K562 (cell line): ENCODE results near the gene HOOK1. TPM values are rescaled to one million over a fixed set of nuclear protein-coding genes. Genes with fewer than 3 reads are reported as not detected.

Experiments used
- ATAC-seq: fragments of 200-7000 bp; cut with Tn5 transposase; 3 replicates; pipeline ENCODE4 v1.9.1; 2020; ENCODE audit warnings: moderate library complexity
- BruUV-seq: library from RNA; stranded (reverse); fragments of 400-500 nt; replicated peaks from 2 replicates; lab custom pipeline; 2021; lab: Mats Ljungman, UMichigan
- CTCF ChIA-PET: fragments of 300-600 bp; formaldehyde crosslinking; extraction: SDS; loops from one replicate; lab custom pipeline; 2021; ENCODE audit warnings: low intra/inter-chr PET ratio; lab: Yijun Ruan, JAX
- POLR2A ChIA-PET: fragments of 300-600, 350-650 bp; sonication (Branson Sonifier 250); formaldehyde crosslinking; extraction: SDS; loops from one replicate; lab custom pipeline; 2021; ENCODE audit warnings: antibody characterized with exemption, inconsistent platforms; lab: Yijun Ruan, JAX
- DNase-seq, 4 experiments: peaks; one replicate each; pipeline versions ENCODE4 v3.0.0 to v3.0.0-alpha.2; 2011 to 2018; ENCODE audit warnings: low spot score in 3 of 4, mixed read lengths in 3 of 4; ENCODE audit errors: extremely low read depth in 1 of 4
- FAIRE-seq: peaks from 2 replicates; lab custom pipeline; 2011; peaks lifted over from hg19 to GRCh38; lab: Jason Lieb, UNC
- H2AFZ ChIP-seq: 2 replicates; pipeline ENCODE4 v1.6.0; 2011; ENCODE audit warnings: low read depth, low read length, control low read depth, inconsistent platforms
- H3K27ac ChIP-seq: fragments of 200-600 bp; 3 replicates; pipeline ENCODE4 v1.8.0; 2011; ENCODE audit warnings: low read depth, mild to moderate bottlenecking, control low read depth, inconsistent platforms, low read length, moderate library complexity, mixed read lengths; ENCODE audit errors: extremely low read depth
- H3K27me3 ChIP-seq, 2 experiments: fragments of 300-600 bp in 1 of 2; 2 replicates in 1 of 2; 3 replicates in 1 of 2; pipeline versions ENCODE4 v1.6.0 to v1.8.0; 2011; ENCODE audit warnings: inconsistent platforms in 2 of 2, low read length in 2 of 2, mild to moderate bottlenecking in 1 of 2, mixed read lengths in 1 of 2, moderate library complexity in 1 of 2; ENCODE audit not compliant: control insufficient read depth in 2 of 2, insufficient read depth in 2 of 2
- H3K36me3 ChIP-seq: fragments of 300-600 bp; 3 replicates; pipeline ENCODE4 v1.8.0; 2011; ENCODE audit warnings: mild to moderate bottlenecking, low read length, inconsistent platforms; ENCODE audit not compliant: control insufficient read depth, insufficient read depth
- H3K4me1 ChIP-seq, 2 experiments: fragments of 200-600 bp in 1 of 2; replicated peaks in 1 of 2; 2 replicates in 1 of 2; 3 replicates in 1 of 2; pipeline versions ENCODE4 v1.5.1 to v1.8.0; 2011; ENCODE audit warnings: inconsistent platforms in 2 of 2, low read length in 2 of 2, mild to moderate bottlenecking in 1 of 2, mixed read lengths in 1 of 2, moderate library complexity in 1 of 2; ENCODE audit not compliant: control insufficient read depth in 2 of 2, insufficient read depth in 2 of 2
- H3K4me2 ChIP-seq: 2 replicates; pipeline ENCODE4 v1.6.1; 2011; ENCODE audit warnings: low read length, control low read depth, inconsistent platforms, mixed read lengths; ENCODE audit not compliant: insufficient read depth
- H3K4me3 ChIP-seq: fragments of 200-600 bp; sonication (generic), shearing (Covaris generic); 2 replicates; pipeline ENCODE4 v1.5.1; 2016; ENCODE audit warnings: control low read depth, inconsistent platforms
- H3K79me2 ChIP-seq: fragments of 200-600 bp; 3 replicates; pipeline ENCODE4 v1.8.0; 2011; ENCODE audit warnings: low read length, inconsistent platforms; ENCODE audit not compliant: control insufficient read depth, insufficient read depth
- H3K9ac ChIP-seq, 2 experiments: 2 replicates each; pipeline versions ENCODE4 v1.6.0 to v1.6.1; 2011; ENCODE audit warnings: low read depth in 2 of 2, low read length in 2 of 2, control low read depth in 1 of 2, inconsistent platforms in 1 of 2, mild to moderate bottlenecking in 1 of 2, mixed read lengths in 1 of 2; ENCODE audit not compliant: insufficient read depth in 1 of 2
- H3K9me1 ChIP-seq: one replicate; pipeline ENCODE4 v1.6.0; 2011; ENCODE audit warnings: inconsistent platforms, mild to moderate bottlenecking, low read length, moderate library complexity; ENCODE audit not compliant: control insufficient read depth, insufficient read depth
- H3K9me3 ChIP-seq: replicated peaks from 2 replicates; pipeline ENCODE4 v1.5.1; 2011; ENCODE audit warnings: low read depth, low read length, inconsistent platforms; ENCODE audit not compliant: control insufficient read depth, insufficient read depth
- H4K20me1 ChIP-seq: replicated peaks from 2 replicates; pipeline ENCODE4 v1.6.1; 2011; ENCODE audit warnings: low read length, inconsistent platforms, mixed read lengths; ENCODE audit not compliant: control insufficient read depth, insufficient read depth
- SRSF3 ChIP-seq: fragments of 200-400 bp; formaldehyde crosslinking; IDR thresholded peaks from 2 replicates; pipeline ENCODE4 v1.6.1; 2016; ENCODE audit warnings: mild to moderate bottlenecking, low read length, moderate library complexity; ENCODE audit not compliant: insufficient read depth
- ZKSCAN8 ChIP-seq: fragments of 200-800 bp; sonication (Bioruptor generic); IDR thresholded peaks from 2 replicates; pipeline ENCODE4 v1.6.1; 2016; ENCODE audit warnings: missing genetic modification characterization, missing compliant biosample characterization
- ZNF212 ChIP-seq: fragments of 450-650 bp; formaldehyde crosslinking; IDR thresholded peaks from 2 replicates; pipeline ENCODE4 v1.4.0; 2020; ENCODE audit warnings: mild to moderate bottlenecking
- ZNF3 ChIP-seq: fragments of 250-450 bp; sonication (Bioruptor Pico); IDR thresholded peaks from 2 replicates; pipeline ENCODE4 v1.5.0; 2021; ENCODE audit warnings: mild to moderate bottlenecking, moderate library complexity
- WGBS: fragments of 100-300 bp; shearing (Covaris generic); methylation state at CpG from one replicate; pipeline ENCODE4 v1.1.6; 2016; ENCODE audit warnings: low coverage, mixed read lengths; ENCODE audit not compliant: insufficient coverage; ENCODE audit errors: missing lambda C conversion rate; 5-methylcytosine and 5-hydroxymethylcytosine counted together
- in situ Hi-C: fragments of 300-500 bp; cut with MboI; formaldehyde crosslinking; loops from 4 replicates; pipeline ENCODE4 v1.15.0; 2018; ENCODE audit warnings: inconsistent platforms, mixed read lengths
- intact Hi-C: fragments of 100-400 bp; cut with micrococcal nuclease; formaldehyde crosslinking; loops from 2 replicates; pipeline ENCODE4 v1.14.2; 2022
- polyA plus RNA-seq, 8 experiments: library from polyadenylated mRNA; depleted of rRNA in 4 of 8; stranded (reverse) in 5 of 8; unstranded in 3 of 8; fragments of >200 nt; fragmentation: Nextera tagmentation in 2 of 8; fragmentation: Illumina TruSeq in 1 of 8; extraction: Ambion mirVana in 2 of 8; extraction: Trizol in 1 of 8; gene quantifications; 2 replicates each; pipeline versions ENCODE4 v1.2.1 to v1.2.3, GENCODE V29; 2011 to 2014; ENCODE audit warnings: inconsistent platforms in 1 of 8, missing spikeins in 1 of 8
- total RNA-seq, 7 experiments: library from RNA; depleted of rRNA in 6 of 7; stranded (reverse); fragments of >200 nt in 6 of 7; fragmentation: Illumina TruSeq in 2 of 7; extraction: Trizol in 2 of 7; gene quantifications; 2 replicates each; pipeline versions ENCODE4 v1.2.1 to v1.2.3, GENCODE V29; 2011 to 2021; ENCODE audit warnings: low replicate concordance in 1 of 7
- TF ChIP-seq, protein P1 (sequence below): fragments of 250-450 bp; sonication (Bioruptor Pico); IDR thresholded peaks from 2 replicates; pipeline ENCODE4 v1.9.0; 2021; ENCODE audit warnings: mild to moderate bottlenecking
- TF ChIP-seq, protein P2 (sequence below): fragments of 450-650 bp; IDR thresholded peaks from 2 replicates; pipeline ENCODE4 v1.6.1; 2018; ENCODE audit not compliant: partially characterized antibody

Gene HOOK1
- total and polyA plus RNA-seq, 9 of the 15 experiments (the other 6 are each of a cell fraction or from before 2014, with no cell fraction given): 0.11 to 0.18 TPM; not detected in 7

DNA sequence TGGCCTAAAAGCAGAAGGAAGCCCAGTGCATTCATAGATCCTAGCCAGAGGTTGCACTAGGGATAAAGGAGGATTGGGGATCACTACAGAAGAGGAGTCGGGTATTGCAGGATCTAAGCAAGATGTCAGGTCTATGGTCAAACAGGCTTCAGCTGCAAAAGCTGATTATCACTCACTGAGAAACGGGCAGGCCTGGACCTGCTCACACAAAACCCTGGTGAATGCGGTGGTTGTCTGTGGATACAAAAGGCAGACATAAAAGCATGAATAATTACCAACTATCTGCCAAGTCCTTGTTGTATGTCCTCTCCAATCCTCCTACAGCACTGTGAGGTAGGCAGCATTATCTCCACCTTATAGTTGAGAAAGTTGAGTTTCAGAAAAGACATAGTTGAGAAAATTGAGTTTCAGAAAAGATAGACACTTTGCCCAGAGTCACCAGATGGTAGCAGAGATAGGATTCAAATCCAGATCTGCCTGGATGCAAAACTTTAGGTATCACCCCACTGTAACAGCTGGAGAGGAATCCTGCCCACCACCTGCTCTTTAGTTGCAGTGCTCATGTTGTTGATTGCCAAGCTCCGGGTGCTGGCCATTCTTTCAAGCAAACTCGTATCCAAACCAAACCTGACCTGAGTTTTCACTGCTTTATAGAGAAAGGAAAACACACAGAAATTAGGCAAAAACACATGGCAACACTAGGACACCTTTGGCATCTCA is 49.6 kb upstream of the HOOK1 start:
- Histone ChIP-seq H3K9me1 (no peaks in the 10 kb centered on the region), H3K9ac (no peak overlapping the region), H3K4me2 (no peak overlapping the region), H3K79me2 (no peaks in the 10 kb centered on the region), H3K27me3 (peaks cover 5 to 11% of the 10 kb centered on the region in 2 experiments; a peak in 2 of 5 replicates), H3K27ac (no peak overlapping the region), H3K4me1 (peaks cover 0 to 7% of the 10 kb centered on the region in 2 experiments; a peak in 1 of 5 replicates), H3K4me3 (no peak overlapping the region), H3K9me3 (no peaks in the 10 kb centered on the region), H4K20me1 (no peaks in the 10 kb centered on the region), H2AFZ (no peak overlapping the region), H3K36me3 (no peaks in the 10 kb centered on the region)
- no peak for DNase-seq
- FAIRE-seq: no peak
- TF ChIP-seq, protein P1, sequence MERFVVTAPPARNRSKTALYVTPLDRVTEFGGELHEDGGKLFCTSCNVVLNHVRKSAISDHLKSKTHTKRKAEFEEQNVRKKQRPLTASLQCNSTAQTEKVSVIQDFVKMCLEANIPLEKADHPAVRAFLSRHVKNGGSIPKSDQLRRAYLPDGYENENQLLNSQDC (CRISPR knock-in tag): no peak
- TF ChIP-seq ZNF3 (CRISPR knock-in tag) (no peak), SRSF3 (no peak), ZNF212 (CRISPR knock-in tag) (no peak), ZKSCAN8 (no peak)
- TF ChIP-seq, protein P2, sequence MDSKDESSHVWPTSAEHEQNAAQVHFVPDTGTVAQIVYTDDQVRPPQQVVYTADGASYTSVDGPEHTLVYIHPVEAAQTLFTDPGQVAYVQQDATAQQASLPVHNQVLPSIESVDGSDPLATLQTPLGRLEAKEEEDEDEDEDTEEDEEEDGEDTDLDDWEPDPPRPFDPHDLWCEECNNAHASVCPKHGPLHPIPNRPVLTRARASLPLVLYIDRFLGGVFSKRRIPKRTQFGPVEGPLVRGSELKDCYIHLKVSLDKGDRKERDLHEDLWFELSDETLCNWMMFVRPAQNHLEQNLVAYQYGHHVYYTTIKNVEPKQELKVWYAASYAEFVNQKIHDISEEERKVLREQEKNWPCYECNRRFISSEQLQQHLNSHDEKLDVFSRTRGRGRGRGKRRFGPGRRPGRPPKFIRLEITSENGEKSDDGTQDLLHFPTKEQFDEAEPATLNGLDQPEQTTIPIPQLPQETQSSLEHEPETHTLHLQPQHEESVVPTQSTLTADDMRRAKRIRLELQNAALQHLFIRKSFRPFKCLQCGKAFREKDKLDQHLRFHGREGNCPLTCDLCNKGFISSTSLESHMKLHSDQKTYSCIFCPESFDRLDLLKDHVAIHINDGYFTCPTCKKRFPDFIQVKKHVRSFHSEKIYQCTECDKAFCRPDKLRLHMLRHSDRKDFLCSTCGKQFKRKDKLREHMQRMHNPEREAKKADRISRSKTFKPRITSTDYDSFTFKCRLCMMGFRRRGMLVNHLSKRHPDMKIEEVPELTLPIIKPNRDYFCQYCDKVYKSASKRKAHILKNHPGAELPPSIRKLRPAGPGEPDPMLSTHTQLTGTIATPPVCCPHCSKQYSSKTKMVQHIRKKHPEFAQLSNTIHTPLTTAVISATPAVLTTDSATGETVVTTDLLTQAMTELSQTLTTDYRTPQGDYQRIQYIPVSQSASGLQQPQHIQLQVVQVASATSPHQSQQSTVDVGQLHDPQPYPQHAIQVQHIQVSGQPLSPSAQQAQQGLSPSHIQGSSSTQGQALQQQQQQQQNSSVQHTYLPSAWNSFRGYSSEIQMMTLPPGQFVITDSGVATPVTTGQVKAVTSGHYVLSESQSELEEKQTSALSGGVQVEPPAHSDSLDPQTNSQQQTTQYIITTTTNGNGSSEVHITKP: no peak
- ChIA-PET CTCF (no interaction called here), POLR2A (no interaction called here)
- BruUV-seq: no TSS peak
- 0% methylated on average over 5 of the region's 5 CpGs for WGBS
- intact Hi-C loops: no loop called here
- in situ Hi-C loops: loop anchor here (10.0 to 25.0 kb wide), 2 partner anchors 1020 to 1253 kb away; no protein-coding TSS in a partner anchor
- no peak for ATAC-seq
